ENCODE data around the gene NTRK2. TPM values are rescaled to one million over a fixed set of nuclear protein-coding genes. Genes with fewer than 3 reads are reported as not detected.
"Not testable (repeated sequence)": the region's sequence is repeated elsewhere in the genome, so short reads cannot be mapped to it uniquely, and the experiment has no call there.

The NTRK2 gene
- total RNA-seq, 1 experiment from 2014 or later, result not detected

DNA sequence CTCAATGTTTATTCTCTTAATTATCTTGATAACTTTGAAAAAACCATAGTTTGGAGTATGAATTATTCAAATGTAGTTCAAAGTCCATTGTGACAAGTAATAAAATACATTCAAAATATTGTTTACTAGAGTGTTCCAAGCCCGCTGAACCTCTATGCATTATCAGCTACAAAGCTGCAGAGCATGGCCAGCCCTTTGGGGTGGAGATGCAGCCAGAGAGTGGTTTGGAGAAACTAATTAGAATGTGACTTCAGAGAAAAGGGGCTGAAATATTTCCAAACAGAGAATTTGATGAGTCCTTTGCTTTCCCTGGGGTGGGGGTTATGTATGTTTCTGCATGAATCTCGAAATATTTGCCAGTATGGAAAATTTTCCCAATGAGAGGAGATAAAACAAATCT, 211.3 kb downstream of the NTRK2 start:
- DNase-seq (ENCODE audit: low read depth), result no peak

DNA sequence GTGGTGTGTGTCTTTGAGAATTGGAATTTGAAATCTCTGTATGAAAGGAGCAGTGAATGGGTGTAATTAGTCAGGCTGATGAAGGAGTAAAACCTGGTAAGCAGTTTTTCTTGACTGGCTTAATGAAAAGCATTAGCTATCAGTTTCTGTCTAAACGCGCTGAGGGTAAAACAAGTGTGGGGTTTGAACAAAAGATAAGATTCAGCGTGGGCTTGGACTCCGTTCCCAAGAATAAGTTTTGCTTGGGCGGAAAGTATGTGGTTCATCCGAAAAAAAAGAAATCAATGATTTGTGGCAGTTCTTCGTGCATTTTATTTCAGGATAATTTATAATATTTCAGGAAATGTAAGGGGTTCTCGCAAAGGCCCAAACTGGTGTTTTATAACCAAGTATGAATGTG, 217.3 kb downstream of the NTRK2 start:
- DNase-seq (ENCODE audit: low read depth), result no peak

DNA sequence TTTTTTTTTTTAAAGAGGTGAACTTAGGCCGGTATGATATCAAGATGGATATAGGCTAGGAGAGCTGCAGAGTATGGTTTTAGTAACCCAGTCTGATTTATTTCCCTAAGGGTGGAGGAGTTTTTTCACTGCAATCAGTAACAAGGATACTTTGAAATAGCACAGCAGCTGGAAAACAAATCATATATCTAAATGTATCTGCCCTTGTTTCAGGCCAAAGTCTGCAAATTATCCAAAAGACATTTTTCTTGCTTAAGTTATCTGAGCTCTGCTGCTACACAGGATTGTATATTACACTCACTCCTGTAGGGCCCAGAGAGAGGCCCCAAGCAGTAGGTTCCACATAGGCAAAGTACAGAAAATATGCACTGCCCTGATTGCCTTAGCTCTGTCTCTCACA, 222.4 kb downstream of the NTRK2 start:
- no peak for DNase-seq (ENCODE audit: low read depth)

DNA sequence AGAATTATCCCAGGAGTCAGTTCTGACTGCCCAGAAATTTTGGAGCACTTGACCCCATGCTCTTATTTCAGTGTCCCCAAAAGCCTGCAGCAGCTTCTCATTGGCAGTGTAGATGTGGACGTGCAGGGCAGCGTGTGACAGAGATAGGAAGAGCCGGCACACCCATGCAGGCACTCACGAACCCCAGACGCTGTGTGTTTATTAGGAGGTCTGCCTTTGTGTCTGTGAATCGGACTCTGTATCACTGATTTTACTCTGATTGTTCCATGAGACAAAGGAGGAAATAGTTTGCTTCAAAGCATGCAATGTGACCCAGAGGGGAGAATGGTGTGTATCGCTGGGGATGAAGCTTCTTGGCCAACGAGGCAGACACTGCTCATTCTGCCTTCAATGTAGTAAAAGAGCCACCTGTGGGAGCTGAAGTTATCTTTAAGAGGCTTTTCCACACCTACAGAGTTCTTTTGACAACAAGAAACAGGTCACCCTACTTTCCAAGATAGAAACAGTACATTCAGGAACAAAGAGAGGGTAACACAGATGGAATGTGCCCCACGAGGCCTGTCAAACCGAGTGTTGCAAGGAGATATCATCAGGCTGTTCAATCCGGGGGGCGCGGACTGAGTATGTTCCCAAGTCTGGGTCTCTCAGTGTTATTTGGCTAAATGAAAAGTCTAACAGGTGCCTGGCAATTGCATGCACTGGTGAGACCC, 224.0 kb downstream of the NTRK2 start:
- DNase-seq (ENCODE audit: low read depth), result no peak

DNA sequence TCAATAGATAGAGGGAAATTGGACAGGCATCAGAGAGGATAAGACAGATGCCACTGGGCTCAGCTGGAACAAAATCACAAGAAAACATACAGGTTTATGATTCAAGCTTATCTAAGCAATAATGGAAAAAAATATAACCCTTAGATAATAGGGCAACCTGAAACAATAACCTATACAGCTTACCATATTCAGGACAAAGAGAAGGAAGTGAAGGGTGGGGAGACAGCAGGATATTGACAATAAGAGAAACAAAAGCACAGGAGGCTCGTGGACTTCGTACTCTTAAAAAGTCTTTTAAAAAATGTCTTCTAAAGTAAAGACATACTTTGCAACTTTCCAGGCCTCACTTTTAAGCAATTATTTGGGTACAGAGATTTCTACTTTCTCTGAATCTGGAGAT, 225.3 kb downstream of the NTRK2 start:
- DNase-seq (ENCODE audit: low read depth), result no peak

DNA sequence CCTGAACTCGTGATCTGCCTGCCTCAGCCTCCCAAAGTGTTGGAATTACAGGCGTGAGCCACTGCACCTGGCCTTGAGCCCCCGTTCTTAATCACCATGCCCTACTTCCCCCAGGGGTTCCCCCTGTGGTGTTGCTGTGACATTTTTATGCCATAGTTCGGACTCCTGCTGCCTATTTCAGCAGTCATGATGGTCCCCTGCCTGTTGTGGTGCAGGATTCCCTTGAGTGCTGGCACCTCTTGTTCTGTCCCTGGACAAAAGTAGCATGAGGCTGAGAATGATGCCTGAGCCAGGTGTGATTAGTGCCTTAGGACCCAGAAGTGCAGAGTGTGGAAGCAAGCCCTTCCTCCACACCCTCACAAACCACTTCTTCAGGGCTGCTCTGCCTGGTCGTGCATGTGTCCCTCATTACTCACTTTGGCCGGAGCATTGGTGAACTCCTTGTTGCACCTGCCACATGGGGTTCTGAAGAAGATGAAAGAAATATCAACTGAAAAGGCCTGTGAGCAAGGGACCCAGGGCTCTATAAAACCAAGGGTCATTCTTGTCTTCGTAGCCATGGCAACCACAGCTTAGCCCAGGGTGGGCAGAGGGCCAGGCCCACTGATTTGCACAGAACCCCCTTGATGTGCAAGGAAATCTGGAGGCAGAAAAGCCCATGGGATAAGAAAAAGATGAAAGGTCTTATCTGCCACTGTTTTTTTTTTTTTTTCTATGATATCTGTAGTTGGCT, 228.0 kb downstream of the NTRK2 start:
- no peak for DNase-seq (ENCODE audit: low read depth)

DNA sequence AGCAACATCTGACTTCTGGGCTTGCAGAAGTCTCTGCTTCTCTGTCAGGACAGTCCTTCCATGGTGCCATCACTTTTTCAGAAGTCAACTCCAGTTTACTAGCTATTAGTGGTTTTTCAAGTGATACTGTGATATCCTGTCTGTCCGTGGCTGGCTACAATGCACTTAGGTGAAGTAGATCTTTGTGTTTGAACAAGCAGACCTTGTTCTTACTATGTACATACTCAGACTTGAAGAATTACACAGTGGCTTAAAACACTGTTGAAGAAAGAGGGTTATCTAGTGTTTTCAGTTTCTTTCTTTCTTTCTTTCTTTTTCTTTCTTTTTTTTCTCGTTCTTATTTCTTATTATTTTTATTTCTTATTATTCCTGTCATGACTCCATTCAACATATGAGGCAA, 228.7 kb downstream of the NTRK2 start:
- no peak for DNase-seq (ENCODE audit: low read depth)

DNA sequence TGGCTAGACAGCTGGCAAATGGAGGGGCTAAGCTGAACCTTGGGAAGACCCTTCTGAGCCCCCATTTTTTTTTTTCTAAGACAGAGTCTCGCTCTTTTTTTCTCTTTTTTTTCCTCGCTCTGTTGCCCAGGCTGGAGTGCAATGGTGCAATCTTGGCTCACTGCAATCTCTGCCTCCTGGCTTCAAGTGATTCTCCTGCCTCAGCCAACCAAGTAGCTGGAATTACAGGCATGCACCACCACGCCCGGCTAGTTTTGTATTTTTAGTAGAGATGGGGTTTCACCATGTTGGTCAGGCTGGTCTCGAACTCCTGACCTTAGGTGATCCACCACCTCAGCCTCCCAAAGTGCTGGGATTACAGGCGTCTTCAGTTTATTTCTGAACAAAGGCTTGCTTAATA, 229.1 kb downstream of the NTRK2 start:
- DNase-seq (ENCODE audit: low read depth), result not testable (repeated sequence)

DNA sequence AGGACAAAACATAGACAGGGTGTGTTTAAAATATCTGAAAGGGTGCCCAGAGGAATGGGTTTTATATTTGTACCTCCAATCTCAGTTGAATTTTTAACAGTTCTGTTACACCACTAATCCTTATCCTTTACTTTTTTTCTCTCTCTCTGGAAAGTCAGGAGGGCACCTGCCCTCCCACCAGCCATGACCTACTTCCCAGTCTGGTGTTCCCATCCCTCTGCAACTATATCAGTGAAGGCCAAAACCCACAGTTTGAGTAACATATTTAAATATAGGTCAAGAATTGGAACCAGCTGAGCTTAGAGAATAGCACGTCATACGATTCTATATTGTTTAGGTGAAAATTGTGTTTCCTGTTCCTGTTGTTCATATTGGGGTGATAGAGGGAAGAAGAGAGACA, 229.8 kb downstream of the NTRK2 start:
- no peak for DNase-seq (ENCODE audit: low read depth)

DNA sequence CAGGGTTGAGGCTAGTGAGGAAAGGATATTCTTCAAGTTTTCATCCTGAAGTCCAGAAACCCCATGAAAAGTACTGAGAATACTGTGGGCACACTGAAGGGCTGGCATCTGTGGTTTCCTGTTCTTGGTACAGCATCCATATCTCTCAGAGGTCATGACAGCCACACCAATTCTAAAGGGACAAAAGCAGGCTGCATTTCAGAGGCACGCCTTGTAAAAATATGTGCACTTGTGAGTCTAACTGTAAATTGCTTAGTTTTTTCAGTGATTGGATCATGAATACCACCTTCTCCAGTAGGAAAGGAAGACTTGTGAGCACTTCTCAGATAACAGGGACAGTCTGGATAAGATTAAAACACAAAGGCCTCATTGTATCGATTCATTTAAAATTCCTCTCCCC, 230.9 kb downstream of the NTRK2 start:
- DNase-seq (ENCODE audit: low read depth), result no peak

DNA sequence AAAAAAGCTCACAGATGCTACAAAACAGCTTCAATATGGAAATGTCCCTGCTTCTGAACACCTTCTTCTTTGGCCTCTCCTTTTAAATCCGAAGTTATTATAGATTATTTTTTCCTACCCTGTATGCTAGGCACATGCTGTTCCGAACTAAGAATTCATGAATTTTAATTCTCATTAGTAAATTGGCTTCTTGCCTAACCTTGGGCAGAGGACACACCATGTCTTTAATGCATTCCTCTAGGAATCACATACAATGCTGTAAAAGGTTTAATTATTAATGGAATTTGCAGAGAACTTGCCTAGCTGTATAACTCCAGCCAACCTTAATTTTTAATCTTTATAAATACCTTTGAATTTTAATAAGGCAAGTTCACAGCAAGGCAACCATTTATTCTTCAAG, 234.4 kb downstream of the NTRK2 start:
- no peak for DNase-seq (ENCODE audit: low read depth)

DNA sequence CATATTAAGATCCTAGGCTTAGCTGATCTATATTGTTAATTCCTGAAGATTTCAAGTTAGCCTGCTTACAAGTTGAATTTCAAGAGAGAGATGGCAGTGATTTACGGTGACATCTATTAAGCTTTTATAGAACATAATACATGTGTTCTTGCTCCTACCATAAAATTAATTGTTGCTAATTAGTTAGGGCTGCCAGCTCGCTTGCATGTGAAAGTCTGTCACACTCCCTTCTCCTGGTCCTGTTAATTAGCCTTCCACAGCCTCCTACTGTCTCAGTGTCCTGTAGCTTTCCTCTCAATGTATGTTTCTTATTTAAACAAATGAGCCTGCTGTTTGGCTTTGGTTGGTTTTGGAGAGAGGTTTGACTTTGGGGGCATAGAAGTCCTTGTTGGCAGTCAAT, 247.2 kb downstream of the NTRK2 start:
- no peak for DNase-seq (ENCODE audit: low read depth)

DNA sequence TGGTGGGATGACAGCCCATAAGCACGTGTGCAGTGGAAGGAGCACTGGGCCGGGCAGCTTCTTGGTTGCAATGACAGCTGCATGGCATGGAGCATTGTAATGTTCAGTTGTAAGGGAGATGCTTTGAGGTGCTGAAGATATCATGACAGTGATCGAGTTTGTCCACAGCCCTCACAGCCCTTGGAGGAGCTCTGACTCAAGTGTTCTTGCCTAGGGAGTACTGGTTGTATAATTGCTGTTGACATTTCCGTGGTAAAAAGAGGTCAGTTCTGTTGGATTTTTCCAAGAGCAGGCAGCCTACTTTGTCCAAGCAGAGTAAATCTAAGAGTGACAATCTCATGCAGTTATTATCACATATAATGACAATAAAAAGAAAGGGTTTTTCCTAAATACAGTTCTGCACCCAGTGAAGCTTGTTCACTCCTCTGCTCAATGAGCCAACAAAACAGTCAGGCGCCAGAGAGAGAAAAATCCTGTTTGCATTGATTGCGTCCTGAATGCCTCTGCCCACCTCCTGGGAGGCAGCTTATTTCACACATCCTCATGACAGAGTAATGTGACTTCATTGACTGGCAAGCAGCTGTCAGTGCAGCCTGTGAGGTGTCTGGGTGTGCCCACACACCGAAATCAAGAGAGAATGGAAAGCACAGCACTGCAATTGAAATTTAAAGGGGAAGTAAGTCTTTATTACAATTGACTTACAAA, 248.0 kb downstream of the NTRK2 start:
- DNase-seq (ENCODE audit: low read depth), result no peak

DNA sequence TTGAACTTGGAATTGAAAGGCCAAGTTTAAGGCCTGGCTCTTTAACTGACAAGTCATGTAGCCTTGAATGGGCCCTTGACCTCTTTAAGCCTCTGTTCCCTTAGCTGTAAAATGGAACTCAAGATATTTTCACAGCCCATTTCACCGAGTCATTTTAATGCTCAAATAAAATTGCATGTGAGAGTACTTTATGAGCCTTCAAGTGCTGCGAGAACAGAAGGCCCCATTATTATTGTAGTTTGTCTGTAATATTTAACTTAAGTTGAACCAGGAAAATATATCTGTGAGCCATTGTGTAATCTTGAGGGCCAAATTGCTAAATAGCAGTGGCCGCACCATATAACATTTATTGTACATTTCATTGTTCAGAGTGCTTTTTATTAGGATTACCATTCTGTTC, 249.9 kb downstream of the NTRK2 start:
- DNase-seq (ENCODE audit: low read depth), result no peak

DNA sequence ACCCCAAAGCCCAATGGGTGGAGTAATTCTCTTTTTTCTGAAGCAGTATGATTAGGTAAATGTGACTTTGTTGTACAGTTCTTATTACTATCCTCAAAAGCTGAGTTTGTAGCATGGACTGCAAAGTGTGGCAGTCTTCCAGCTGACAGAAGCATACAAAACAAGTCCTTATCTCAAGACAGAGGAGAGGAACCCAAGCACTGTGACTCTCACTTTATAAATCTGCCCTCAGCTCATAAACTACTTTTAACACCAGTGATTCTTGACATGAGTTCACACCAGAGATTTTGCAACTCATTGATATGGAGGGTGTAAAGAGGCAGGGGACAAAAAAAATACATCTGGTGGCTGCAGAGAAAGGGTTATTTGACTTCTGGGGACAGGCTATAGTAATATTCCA, 251.6 kb downstream of the NTRK2 start:
- no peak for DNase-seq (ENCODE audit: low read depth)

DNA sequence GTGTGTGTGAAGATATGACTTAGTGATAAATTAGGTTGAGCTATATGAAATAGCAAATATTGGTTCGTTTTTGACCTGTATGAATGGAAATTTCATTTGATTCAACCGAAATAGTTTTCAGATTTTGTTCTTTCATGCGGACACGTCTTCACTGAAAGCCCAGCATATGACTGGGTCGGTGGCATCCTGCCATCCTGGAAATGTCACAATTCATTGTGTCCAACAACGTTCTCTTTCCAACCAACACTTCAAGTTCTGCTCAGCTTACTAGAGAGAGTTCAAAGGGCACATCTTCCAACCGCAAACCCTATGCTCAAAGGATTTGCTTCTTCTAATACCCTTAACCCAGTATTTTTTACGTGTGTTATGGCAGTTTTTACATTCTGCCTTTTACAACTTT, 252.5 kb downstream of the NTRK2 start:
- DNase-seq (ENCODE audit: low read depth), result no peak

DNA sequence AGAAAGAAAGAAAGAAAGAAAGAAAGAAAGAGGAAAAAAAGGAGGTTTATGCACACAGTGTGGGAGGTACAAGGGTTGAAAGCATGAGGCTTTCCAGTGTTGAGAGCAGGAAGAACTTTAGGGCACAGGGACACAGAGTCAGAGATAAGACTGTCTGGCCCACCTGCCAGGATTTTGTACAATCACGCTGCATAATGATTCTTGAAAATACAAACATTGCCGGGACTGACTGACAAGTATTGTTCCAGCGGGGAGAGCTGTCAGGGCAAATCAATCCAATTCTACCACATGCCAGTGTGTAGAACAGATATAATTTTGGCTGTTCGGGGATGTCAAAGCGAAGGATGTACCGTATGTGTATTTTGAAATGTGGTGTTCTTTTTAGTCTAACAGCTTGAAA, 254.7 kb downstream of the NTRK2 start:
- DNase-seq (ENCODE audit: low read depth), result no peak

DNA sequence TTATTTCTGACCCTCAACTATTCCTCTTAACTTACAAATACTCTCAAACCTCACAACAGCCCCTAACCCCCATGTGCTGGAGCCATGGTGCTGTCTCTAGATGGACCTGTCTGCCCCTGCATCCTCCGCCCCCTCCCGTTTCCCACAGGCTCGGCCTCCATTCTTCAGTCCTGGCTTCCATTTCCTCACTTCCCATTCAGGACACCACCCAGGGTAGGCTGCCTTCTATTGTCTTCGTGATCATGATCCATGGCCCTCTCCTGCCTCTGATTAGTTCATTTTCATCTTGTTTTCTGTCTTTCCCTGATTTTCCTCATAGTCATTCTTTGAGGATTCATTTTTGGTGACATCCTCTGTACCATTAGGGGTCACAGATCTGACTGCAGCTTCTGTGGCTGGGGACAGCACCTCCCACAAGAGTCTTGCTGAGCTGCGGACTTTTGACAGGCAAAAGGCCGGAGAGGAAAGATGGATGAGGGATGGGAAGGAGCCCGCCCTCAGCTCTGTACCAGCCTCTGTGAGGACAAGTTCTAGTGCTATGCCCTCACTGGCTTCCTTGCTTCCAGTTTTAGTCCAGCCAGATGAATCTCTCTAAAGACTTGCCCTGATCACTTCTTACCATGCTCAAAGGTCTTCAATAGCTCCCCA, 255.8 kb downstream of the NTRK2 start:
- no peak for DNase-seq (ENCODE audit: low read depth)

DNA sequence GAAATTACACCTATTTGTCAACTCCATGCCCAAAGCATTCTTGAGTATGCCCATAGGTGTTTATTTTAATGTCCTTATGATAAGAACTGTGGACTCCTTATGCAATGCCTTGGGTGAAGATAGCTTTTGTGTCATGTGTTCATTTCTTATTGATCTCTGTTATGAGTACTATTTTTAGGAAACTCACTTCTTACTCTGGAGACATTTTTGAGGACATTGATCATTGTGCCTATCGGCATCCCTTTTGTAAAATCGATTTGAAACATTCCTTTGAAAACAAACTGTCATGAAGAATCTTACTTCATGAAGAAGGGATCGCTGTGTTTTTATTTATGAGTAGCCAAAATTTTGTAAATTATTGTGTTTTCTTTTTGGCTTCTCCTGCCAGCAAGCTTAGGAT, 257.3 kb downstream of the NTRK2 start:
- DNase-seq (ENCODE audit: low read depth), result no peak

DNA sequence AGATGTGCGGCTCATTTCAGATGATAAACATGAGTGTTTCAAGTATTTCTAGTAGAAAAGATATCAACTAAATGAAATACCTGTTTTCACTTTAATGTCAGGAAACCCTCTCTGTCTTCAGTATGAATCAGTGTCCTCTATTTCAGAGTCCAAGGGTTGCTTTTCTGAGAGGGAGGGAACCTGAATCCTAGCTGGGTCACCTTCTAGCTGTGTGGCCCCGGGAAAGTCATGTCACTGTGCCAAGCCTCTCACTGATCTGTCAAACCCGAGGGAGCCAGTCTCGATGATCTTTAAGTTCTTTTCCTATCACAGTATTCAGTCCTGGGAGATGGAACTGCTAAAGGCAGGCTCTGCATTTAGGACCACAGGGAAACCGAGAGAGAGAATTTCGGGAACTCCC, 258.9 kb downstream of the NTRK2 start:
- DNase-seq (ENCODE audit: low read depth), result no peak

DNA sequence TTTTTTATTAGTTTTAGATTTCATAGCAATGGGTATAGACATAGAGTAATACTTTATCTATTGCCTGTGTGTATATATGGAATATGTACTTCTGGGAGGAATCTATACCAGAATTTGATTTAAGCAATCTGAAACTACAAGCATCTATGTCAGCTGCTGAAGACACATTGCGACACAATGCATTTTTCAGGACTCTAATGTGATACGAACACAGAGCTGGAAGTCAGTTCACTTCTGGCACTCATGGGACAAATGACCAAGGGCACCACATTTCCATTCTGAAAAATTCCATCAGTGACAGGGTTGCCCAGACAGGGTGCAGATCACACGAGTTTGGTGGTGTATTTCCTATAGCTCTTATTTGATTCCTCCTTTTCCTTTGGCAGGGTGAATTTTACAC, 259.5 kb downstream of the NTRK2 start:
- no peak for DNase-seq (ENCODE audit: low read depth)

DNA sequence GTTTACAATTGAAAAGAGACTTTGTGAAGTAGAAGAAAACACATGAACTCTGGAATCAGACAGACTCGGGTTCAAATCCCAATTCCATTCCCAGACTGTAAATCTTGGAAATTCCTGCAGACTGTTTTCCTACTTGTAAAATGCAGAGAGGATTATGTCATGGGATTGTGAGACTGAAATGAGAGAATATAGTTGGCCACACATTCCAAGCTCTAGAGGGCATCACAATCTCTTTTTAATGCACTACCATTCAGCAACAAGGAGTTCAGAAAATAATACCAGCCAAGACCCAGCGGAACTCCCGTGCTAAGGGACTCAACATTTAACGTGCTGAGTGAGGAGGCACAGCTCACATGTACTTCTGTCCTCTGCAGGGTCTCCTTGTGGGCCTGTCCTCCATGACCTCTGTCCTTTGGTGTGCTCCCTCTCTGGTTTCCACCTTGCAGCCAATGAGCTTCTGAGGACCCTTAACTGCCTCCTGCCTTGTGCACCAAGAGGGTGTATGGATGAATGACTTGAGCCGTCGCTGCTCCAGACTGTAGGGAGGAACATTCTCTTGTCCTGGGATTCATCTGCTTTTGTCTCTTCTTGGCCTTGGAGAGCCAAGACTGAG, 263.5 kb downstream of the NTRK2 start:
- DNase-seq (ENCODE audit: low read depth), result peak; percentile 36
